OCI-LY3 (cell line): ENCODE results near the gene DNAJC4.

ENCODE experiments used
- EZH2phosphoT487 ChIP-seq: fragments of 200-600 bp; shearing (Covaris generic); IDR thresholded peaks from 2 replicates; pipeline ENCODE4 v1.6.1; 2018; ENCODE audit warnings: antibody characterized with exemption, mixed run types, low read depth
- TF ChIP-seq, protein P1 (sequence below): fragments of 200-600, 300-600 bp; sonication (generic); IDR thresholded peaks from 2 replicates; pipeline ENCODE4 v1.5.1; 2014; ENCODE audit warnings: antibody characterized with exemption, low read length, low read depth

DNA sequence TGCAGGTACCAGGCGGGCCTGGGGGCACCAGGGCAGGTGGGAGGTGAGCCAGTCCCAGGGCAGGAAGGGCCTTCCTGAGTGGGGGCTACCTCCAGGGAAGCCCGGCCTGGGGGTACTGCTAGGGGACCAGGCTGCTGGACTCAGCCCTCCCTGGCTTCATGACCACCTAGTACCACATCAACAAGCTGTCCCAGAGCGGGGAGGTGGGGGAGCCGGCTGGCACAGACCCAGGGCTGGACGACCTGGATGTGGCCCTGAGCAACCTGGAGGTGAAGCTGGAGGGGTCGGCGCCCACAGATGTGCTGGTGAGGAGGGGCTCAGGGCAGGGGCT, 11.0 kb upstream of the DNAJC4 start:
- TF ChIP-seq, protein P1, sequence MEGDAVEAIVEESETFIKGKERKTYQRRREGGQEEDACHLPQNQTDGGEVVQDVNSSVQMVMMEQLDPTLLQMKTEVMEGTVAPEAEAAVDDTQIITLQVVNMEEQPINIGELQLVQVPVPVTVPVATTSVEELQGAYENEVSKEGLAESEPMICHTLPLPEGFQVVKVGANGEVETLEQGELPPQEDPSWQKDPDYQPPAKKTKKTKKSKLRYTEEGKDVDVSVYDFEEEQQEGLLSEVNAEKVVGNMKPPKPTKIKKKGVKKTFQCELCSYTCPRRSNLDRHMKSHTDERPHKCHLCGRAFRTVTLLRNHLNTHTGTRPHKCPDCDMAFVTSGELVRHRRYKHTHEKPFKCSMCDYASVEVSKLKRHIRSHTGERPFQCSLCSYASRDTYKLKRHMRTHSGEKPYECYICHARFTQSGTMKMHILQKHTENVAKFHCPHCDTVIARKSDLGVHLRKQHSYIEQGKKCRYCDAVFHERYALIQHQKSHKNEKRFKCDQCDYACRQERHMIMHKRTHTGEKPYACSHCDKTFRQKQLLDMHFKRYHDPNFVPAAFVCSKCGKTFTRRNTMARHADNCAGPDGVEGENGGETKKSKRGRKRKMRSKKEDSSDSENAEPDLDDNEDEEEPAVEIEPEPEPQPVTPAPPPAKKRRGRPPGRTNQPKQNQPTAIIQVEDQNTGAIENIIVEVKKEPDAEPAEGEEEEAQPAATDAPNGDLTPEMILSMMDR: no peak
- no peak for TF ChIP-seq EZH2phosphoT487
